SU-DHL-6 (cell line): ENCODE results near the gene PLCXD1.

Experiments used
- CTCF ChIP-seq: fragments of 200-600 bp; sonication (generic); IDR thresholded peaks from one replicate; pipeline ENCODE4 v1.5.1; 2017; ENCODE audit warnings: antibody characterized with exemption, mild to moderate bottlenecking, low read length, moderate library complexity; ENCODE audit not compliant: insufficient read depth, poor library complexity, severe bottlenecking
- EZH2phosphoT487 ChIP-seq: fragments of 200-600 bp; sonication (generic), shearing (Covaris generic); conservative IDR thresholded peaks from 2 replicates; pipeline ENCODE4 v1.6.1; 2018; ENCODE audit warnings: mild to moderate bottlenecking, antibody characterized with exemption, low read length, moderate library complexity, mixed read lengths

- no peak for TF ChIP-seq CTCF
- TF ChIP-seq EZH2phosphoT487: no peak
Observed at GRCh38 chrX:351736-352135, 70.6 kb downstream of the PLCXD1 start.
